ENCODE results near the gene TXN. TPM values are rescaled to one million over a fixed set of nuclear protein-coding genes. Genes with fewer than 3 reads are reported as not detected.

Gene TXN
- total and polyA plus RNA-seq, 2 of the 8 experiments (the other 6 are each of a cell fraction or from before 2014, with no cell fraction given): 297 to 419 TPM

DNA sequence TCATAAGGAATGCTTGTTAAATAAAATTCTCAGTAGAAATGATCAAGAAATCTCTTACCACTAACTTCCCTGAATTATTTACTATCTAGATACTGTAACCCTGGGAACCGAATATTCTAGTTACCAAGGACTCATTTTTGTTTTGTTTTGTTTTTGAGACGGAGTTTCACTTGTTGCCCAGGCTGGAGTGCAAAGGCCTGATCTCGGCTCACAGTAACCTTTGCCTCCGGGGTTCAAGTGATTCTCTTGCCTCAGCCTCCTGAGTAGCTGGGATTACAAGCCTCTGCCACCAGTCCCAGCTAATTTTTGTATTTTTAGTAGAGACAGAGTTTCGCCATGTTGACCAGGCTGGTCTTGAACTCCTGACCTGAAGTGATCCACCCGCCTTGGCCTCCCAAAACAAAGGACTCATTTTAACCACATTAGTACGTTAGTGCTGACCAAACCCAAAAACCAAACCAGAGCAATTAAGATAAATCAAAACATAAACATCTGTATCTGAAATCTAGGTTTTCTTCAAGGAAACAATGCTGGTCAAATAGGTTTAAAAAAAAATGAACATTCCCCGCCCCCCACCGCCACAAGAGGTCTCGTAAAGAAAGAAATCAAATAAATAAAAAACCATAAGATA, 3.7 kb downstream of the TXN start (continued):
- TF ChIP-seq, protein P1, sequence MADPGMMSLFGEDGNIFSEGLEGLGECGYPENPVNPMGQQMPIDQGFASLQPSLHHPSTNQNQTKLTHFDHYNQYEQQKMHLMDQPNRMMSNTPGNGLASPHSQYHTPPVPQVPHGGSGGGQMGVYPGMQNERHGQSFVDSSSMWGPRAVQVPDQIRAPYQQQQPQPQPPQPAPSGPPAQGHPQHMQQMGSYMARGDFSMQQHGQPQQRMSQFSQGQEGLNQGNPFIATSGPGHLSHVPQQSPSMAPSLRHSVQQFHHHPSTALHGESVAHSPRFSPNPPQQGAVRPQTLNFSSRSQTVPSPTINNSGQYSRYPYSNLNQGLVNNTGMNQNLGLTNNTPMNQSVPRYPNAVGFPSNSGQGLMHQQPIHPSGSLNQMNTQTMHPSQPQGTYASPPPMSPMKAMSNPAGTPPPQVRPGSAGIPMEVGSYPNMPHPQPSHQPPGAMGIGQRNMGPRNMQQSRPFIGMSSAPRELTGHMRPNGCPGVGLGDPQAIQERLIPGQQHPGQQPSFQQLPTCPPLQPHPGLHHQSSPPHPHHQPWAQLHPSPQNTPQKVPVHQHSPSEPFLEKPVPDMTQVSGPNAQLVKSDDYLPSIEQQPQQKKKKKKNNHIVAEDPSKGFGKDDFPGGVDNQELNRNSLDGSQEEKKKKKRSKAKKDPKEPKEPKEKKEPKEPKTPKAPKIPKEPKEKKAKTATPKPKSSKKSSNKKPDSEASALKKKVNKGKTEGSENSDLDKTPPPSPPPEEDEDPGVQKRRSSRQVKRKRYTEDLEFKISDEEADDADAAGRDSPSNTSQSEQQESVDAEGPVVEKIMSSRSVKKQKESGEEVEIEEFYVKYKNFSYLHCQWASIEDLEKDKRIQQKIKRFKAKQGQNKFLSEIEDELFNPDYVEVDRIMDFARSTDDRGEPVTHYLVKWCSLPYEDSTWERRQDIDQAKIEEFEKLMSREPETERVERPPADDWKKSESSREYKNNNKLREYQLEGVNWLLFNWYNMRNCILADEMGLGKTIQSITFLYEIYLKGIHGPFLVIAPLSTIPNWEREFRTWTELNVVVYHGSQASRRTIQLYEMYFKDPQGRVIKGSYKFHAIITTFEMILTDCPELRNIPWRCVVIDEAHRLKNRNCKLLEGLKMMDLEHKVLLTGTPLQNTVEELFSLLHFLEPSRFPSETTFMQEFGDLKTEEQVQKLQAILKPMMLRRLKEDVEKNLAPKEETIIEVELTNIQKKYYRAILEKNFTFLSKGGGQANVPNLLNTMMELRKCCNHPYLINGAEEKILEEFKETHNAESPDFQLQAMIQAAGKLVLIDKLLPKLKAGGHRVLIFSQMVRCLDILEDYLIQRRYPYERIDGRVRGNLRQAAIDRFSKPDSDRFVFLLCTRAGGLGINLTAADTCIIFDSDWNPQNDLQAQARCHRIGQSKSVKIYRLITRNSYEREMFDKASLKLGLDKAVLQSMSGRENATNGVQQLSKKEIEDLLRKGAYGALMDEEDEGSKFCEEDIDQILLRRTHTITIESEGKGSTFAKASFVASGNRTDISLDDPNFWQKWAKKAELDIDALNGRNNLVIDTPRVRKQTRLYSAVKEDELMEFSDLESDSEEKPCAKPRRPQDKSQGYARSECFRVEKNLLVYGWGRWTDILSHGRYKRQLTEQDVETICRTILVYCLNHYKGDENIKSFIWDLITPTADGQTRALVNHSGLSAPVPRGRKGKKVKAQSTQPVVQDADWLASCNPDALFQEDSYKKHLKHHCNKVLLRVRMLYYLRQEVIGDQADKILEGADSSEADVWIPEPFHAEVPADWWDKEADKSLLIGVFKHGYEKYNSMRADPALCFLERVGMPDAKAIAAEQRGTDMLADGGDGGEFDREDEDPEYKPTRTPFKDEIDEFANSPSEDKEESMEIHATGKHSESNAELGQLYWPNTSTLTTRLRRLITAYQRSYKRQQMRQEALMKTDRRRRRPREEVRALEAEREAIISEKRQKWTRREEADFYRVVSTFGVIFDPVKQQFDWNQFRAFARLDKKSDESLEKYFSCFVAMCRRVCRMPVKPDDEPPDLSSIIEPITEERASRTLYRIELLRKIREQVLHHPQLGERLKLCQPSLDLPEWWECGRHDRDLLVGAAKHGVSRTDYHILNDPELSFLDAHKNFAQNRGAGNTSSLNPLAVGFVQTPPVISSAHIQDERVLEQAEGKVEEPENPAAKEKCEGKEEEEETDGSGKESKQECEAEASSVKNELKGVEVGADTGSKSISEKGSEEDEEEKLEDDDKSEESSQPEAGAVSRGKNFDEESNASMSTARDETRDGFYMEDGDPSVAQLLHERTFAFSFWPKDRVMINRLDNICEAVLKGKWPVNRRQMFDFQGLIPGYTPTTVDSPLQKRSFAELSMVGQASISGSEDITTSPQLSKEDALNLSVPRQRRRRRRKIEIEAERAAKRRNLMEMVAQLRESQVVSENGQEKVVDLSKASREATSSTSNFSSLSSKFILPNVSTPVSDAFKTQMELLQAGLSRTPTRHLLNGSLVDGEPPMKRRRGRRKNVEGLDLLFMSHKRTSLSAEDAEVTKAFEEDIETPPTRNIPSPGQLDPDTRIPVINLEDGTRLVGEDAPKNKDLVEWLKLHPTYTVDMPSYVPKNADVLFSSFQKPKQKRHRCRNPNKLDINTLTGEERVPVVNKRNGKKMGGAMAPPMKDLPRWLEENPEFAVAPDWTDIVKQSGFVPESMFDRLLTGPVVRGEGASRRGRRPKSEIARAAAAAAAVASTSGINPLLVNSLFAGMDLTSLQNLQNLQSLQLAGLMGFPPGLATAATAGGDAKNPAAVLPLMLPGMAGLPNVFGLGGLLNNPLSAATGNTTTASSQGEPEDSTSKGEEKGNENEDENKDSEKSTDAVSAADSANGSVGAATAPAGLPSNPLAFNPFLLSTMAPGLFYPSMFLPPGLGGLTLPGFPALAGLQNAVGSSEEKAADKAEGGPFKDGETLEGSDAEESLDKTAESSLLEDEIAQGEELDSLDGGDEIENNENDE (IDR thresholded peaks at IDR 0.05; ENCODE audit: insufficient replicate concordance, low read length): no peak
- TF ChIP-seq CHD1 (IDR thresholded peaks at IDR 0.05; ENCODE audit: low read depth, low read length) (no peak), FOSL1 (IDR thresholded peaks at IDR 0.05; ENCODE audit: insufficient read depth, low read depth, low read length) (no peak), CBX5 (IDR thresholded peaks at IDR 0.05; ENCODE audit: low read depth, low read length) (no peak), ASH2L (IDR thresholded peaks at IDR 0.05; ENCODE audit: low read length) (no peak), RBBP5 (IDR thresholded peaks at IDR 0.05; ENCODE audit: borderline replicate concordance, low read depth, low read length) (no peak)

Measured in H1 (cell line).